Astrocyte (in vitro differentiated cells and primary cell): ENCODE results near the gene B4GALNT1. TPM values are rescaled to one million over a fixed set of nuclear protein-coding genes. Genes with fewer than 3 reads are reported as not detected.
"Not testable (repeated sequence)": the region's sequence is repeated elsewhere in the genome, so short reads cannot be mapped to it uniquely, and the experiment has no call there.

Experiments
- DNase-seq: peaks from one replicate; pipeline ENCODE4 v3.0.0-alpha.2; 2010; ENCODE audit warnings: low read depth
- FAIRE-seq: peaks from 2 replicates; lab custom pipeline; 2011; peaks lifted over from hg19 to GRCh38; lab: Jason Lieb, UNC
- H2AFZ ChIP-seq: 2 replicates; pipeline ENCODE4 v1.6.0; 2012; ENCODE audit warnings: low read depth, low read length, inconsistent platforms
- H3K27ac ChIP-seq: 2 replicates; pipeline ENCODE4 v1.5.1; 2011; ENCODE audit warnings: low read depth, low read length, inconsistent platforms
- H3K27me3 ChIP-seq: 2 replicates; pipeline ENCODE4 v1.6.0; 2011; ENCODE audit warnings: low read length, inconsistent platforms; ENCODE audit not compliant: insufficient read depth
- H3K36me3 ChIP-seq: 2 replicates; pipeline ENCODE4 v1.5.1; 2011; ENCODE audit warnings: low read length, inconsistent platforms; ENCODE audit not compliant: insufficient read depth
- H3K4me1 ChIP-seq: 2 replicates; pipeline ENCODE4 v1.5.1; 2011; ENCODE audit warnings: low read length, inconsistent platforms; ENCODE audit not compliant: insufficient read depth
- H3K4me2 ChIP-seq: 2 replicates; pipeline ENCODE4 v1.6.0; 2012; ENCODE audit warnings: low read length, inconsistent platforms
- H3K4me3 ChIP-seq: 2 replicates; pipeline ENCODE4 v1.5.1; 2011; ENCODE audit warnings: low read depth, mild to moderate bottlenecking, low read length, inconsistent platforms; ENCODE audit not compliant: insufficient read depth
- H3K79me2 ChIP-seq: 2 replicates; pipeline ENCODE4 v1.6.0; 2012; ENCODE audit warnings: mild to moderate bottlenecking, low read length, inconsistent platforms; ENCODE audit not compliant: insufficient read depth
- H3K9ac ChIP-seq: 2 replicates; pipeline ENCODE4 v1.6.0; 2012; ENCODE audit warnings: mild to moderate bottlenecking, low read length, inconsistent platforms
- H3K9me3 ChIP-seq: 2 replicates; pipeline ENCODE4 v1.5.1; 2012; ENCODE audit warnings: low read depth, mild to moderate bottlenecking, low read length, inconsistent platforms; ENCODE audit not compliant: insufficient read depth
- H4K20me1 ChIP-seq: 2 replicates; pipeline ENCODE4 v1.6.0; 2012; ENCODE audit warnings: low read length, inconsistent platforms; ENCODE audit not compliant: insufficient read depth
- H3K27ac Mint-ChIP-seq: one replicate; pipeline ENCODE4 v1.8.0; 2021; ENCODE audit warnings: mild to moderate bottlenecking, mixed read lengths; ENCODE audit not compliant: unreplicated experiment
- H3K27me3 Mint-ChIP-seq: one replicate; pipeline ENCODE4 v1.8.0; 2021; ENCODE audit warnings: low read depth, mixed read lengths; ENCODE audit not compliant: unreplicated experiment
- H3K36me3 Mint-ChIP-seq: one replicate; pipeline ENCODE4 v1.8.0; 2021; ENCODE audit warnings: low read depth, mixed read lengths; ENCODE audit not compliant: unreplicated experiment
- H3K4me1 Mint-ChIP-seq: one replicate; pipeline ENCODE4 v1.8.0; 2021; ENCODE audit warnings: low read depth, mixed read lengths; ENCODE audit not compliant: unreplicated experiment
- H3K4me3 Mint-ChIP-seq: one replicate; pipeline ENCODE4 v1.8.0; 2021; ENCODE audit warnings: mild to moderate bottlenecking, moderate library complexity, mixed read lengths; ENCODE audit not compliant: unreplicated experiment
- H3K9me3 Mint-ChIP-seq: one replicate; pipeline ENCODE4 v1.8.0; 2021; ENCODE audit warnings: mild to moderate bottlenecking, mixed read lengths; ENCODE audit not compliant: unreplicated experiment
- EZH2 ChIP-seq: IDR thresholded peaks from 2 replicates; pipeline ENCODE4 v1.6.1; 2012; ENCODE audit warnings: mild to moderate bottlenecking, low read length, inconsistent platforms; ENCODE audit not compliant: insufficient read depth
- total RNA-seq: library from RNA; stranded (reverse); gene quantifications from 2 replicates; pipeline ENCODE4 v1.2.1, GENCODE V29; 2021
- TF ChIP-seq, protein P1 (sequence below): IDR thresholded peaks from 2 replicates; pipeline ENCODE4 v1.5.1; 2011; ENCODE audit warnings: low read depth, mild to moderate bottlenecking, inconsistent platforms, low read length, moderate library complexity; ENCODE audit not compliant: insufficient read depth

B4GALNT1 gene
- total RNA-seq, 1 donor from 2014 or later, result 2.5 TPM

DNA sequence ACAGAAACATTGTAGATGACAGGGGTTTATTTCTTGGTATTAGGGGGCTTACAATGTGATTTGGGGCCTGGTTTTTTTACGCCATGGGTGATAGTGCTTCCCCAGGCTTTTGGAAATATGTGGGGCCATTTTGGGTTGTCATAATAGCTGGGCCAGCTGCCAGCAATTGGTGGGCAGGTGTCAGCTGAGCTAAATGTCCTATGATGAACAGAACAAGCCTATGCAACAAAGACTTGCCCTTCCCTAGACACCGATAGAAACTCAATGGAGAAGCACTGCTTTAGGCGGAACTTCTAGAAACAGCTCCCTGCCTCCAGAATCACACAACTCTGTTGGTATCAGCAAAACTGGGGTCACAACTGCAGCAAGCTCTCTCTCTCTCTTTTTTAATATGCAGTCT lies 5.1 kb upstream of the B4GALNT1 start:
- FAIRE-seq (no peak), DNase-seq (no peak)
- Histone ChIP-seq H3K4me2 (no peak overlapping the region), H4K20me1 (no peaks in the 10 kb centered on the region), H3K4me1 (no peaks in the 10 kb centered on the region), H3K27ac (no peak overlapping the region), H3K9ac (no peak overlapping the region), H3K9me3 (no peaks in the 10 kb centered on the region), H3K4me3 (no peak overlapping the region), H3K79me2 (no peaks in the 10 kb centered on the region), H3K36me3 (no peaks in the 10 kb centered on the region), H3K27me3 (peaks cover 12% of the 10 kb centered on the region), H2AFZ (no peak overlapping the region)
- peaks cover 37% of the 10 kb centered on the region for H3K27me3 Mint-ChIP-seq
- H3K9me3 Mint-ChIP-seq, result peaks cover 7% of the 10 kb centered on the region
- TF ChIP-seq EZH2, result no peak
- TF ChIP-seq, protein P1, sequence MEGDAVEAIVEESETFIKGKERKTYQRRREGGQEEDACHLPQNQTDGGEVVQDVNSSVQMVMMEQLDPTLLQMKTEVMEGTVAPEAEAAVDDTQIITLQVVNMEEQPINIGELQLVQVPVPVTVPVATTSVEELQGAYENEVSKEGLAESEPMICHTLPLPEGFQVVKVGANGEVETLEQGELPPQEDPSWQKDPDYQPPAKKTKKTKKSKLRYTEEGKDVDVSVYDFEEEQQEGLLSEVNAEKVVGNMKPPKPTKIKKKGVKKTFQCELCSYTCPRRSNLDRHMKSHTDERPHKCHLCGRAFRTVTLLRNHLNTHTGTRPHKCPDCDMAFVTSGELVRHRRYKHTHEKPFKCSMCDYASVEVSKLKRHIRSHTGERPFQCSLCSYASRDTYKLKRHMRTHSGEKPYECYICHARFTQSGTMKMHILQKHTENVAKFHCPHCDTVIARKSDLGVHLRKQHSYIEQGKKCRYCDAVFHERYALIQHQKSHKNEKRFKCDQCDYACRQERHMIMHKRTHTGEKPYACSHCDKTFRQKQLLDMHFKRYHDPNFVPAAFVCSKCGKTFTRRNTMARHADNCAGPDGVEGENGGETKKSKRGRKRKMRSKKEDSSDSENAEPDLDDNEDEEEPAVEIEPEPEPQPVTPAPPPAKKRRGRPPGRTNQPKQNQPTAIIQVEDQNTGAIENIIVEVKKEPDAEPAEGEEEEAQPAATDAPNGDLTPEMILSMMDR, result no peak
- H3K4me1 Mint-ChIP-seq, result no peaks in the 10 kb centered on the region
- H3K27ac Mint-ChIP-seq, result no peak overlapping the region
- no peak overlapping the region for H3K4me3 Mint-ChIP-seq
- no peaks in the 10 kb centered on the region for H3K36me3 Mint-ChIP-seq

DNA sequence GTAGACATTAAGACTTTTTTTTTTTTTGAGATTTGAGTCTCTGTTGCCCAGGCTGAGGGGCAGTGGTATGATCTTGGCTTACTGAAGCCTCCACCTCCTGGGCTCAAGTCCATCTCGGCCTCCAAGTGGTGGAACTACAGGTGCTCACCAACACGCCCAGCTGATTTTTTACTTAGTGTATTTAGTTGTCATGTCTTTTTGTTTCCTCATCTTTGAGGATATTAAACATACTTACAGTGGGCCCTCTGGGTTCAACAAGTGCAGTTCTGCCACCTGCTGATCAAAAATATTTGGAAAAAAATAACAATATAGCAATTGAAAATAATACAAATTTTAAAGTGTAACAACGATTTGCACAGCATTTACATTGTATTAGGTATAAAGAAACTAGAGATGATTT lies 4.4 kb upstream of the B4GALNT1 start:
- Mint-ChIP-seq H3K4me1 (no peaks in the 10 kb centered on the region), H3K4me3 (no peak overlapping the region), H3K27me3 (peaks cover 37% of the 10 kb centered on the region), H3K9me3 (peaks cover 7% of the 10 kb centered on the region), H3K27ac (no peak overlapping the region), H3K36me3 (no peaks in the 10 kb centered on the region)
- no peak overlapping the region for H3K4me2 ChIP-seq
- FAIRE-seq (no peak), DNase-seq (no peak)
- H3K27me3 ChIP-seq, result peaks cover 13% of the 10 kb centered on the region
- no peak overlapping the region for H3K27ac ChIP-seq
- no peaks in the 10 kb centered on the region for H3K36me3 ChIP-seq
- no peaks in the 10 kb centered on the region for H3K9me3 ChIP-seq
- H4K20me1 ChIP-seq, result no peaks in the 10 kb centered on the region
- no peaks in the 10 kb centered on the region for H3K79me2 ChIP-seq
- peaks cover under 1% of the 10 kb centered on the region for H3K4me1 ChIP-seq
- no peak for TF ChIP-seq EZH2
- TF ChIP-seq, protein P1, result no peak
- no peak overlapping the region for H3K4me3 ChIP-seq
- no peak overlapping the region for H3K9ac ChIP-seq
- no peak overlapping the region for H2AFZ ChIP-seq

DNA sequence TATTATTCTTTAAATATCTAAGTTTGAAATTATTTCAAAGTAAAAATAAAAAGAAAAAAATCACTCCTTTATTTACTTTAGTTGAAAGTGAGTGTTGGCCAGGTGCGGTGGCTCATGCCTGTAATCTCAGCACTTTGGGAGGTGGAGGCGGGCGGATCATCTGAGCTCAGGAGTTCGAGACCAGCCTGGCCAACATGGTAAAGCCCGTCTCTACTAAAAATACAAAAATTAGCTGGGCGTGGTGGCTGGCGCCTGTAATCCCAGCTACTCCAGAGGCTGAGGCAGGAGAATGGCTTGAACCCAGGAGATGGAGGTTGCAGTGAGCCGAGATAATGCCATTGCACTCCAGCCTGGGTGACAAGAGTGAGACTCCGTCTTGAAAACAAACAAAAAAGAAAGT lies 3.7 kb upstream of the B4GALNT1 start:
- H3K27ac Mint-ChIP-seq, H3K36me3 Mint-ChIP-seq, FAIRE-seq: not testable (repeated sequence)

More for the DNA sequence above, 3.7 kb upstream of the B4GALNT1 start:
- peaks cover 16% of the 10 kb centered on the region for H3K27me3 ChIP-seq
- not testable (repeated sequence) for DNase-seq, H3K4me2 ChIP-seq, H3K4me1 Mint-ChIP-seq, H3K9me3 ChIP-seq, H3K9me3 Mint-ChIP-seq, H3K27ac ChIP-seq, H3K4me3 ChIP-seq, H2AFZ ChIP-seq, H3K9ac ChIP-seq, H3K4me1 ChIP-seq, H3K79me2 ChIP-seq, H3K36me3 ChIP-seq, H4K20me1 ChIP-seq, H3K4me3 Mint-ChIP-seq
- peaks cover 39% of the 10 kb centered on the region for H3K27me3 Mint-ChIP-seq
